Right lobe of liver (tissue), 6 donors: Measurements from ENCODE around the gene SIGLEC5. TPM values are rescaled to one million over a fixed set of nuclear protein-coding genes. Genes with fewer than 3 reads are reported as not detected.
A peak's percentile ranks its signal among the peaks of the same experiment; 100 is the strongest.

ENCODE experiments used
- ATAC-seq, 4 donors: fragments of 200-7000 bp; cut with Tn5 transposase; one replicate each; pipeline ENCODE4 v1.9.1; 2020; ENCODE audit warnings: mild to moderate bottlenecking in 4 of 4, moderate library complexity in 4 of 4
- DNase-seq, 3 donors: peaks; one replicate each; pipeline ENCODE4 v3.0.0-alpha.2; 2020
- H3K27ac ChIP-seq, 3 donors: fragments of 200-600 bp; one replicate each; pipeline ENCODE4 v1.8.0; 2022
- H3K27me3 ChIP-seq, 2 donors: fragments of 200-600 bp; one replicate each; pipeline ENCODE4 v1.8.0; 2022
- H3K36me3 ChIP-seq, 4 donors: fragments of 200-600 bp; sonication (generic) in 1 of 4; one replicate each; pipeline versions ENCODE4 v1.5.1 to v1.8.0; 2017 to 2022; ENCODE audit warnings: control low read depth in 1 of 4
- H3K4me1 ChIP-seq, 4 donors: fragments of 200-600 bp; sonication (generic) in 1 of 4; one replicate each; pipeline versions ENCODE4 v1.5.1 to v1.8.0; 2017 to 2022; ENCODE audit warnings: control low read depth in 1 of 4
- H3K4me3 ChIP-seq, 3 donors: fragments of 200-600 bp; one replicate each; pipeline ENCODE4 v1.8.0; 2022
- H3K9me3 ChIP-seq, 4 donors: fragments of 200-600 bp; sonication (generic) in 1 of 4; one replicate each; pipeline versions ENCODE4 v1.5.1 to v1.8.0; 2017 to 2022; ENCODE audit warnings: control low read depth in 1 of 4
- POLR2A ChIP-seq: fragments of 450-650 bp; IDR thresholded peaks from one replicate; pipeline ENCODE4 v1.6.1; 2017; ENCODE audit warnings: antibody characterized with exemption, mild to moderate bottlenecking
- WGBS: methylation state at CpG from one replicate; pipeline ENCODE4 v1.1.6; 2018; ENCODE audit warnings: low coverage, low lambda C conversion rate; ENCODE audit not compliant: insufficient coverage; ENCODE audit errors: missing lambda C conversion rate; 5-methylcytosine and 5-hydroxymethylcytosine counted together
- intact Hi-C, 2 donors: fragments of 100-400 bp; cut with DNase I; formaldehyde crosslinking; loops; one replicate each; pipeline versions ENCODE4 v1.11.2 to v1.14.1; 2022
- total RNA-seq, 6 experiments: library from RNA; depleted of rRNA in 2 of 6; stranded (reverse); fragments of >200 nt in 2 of 6; fragmentation: NEBNext Ultra II Directional in 3 of 6; extraction: Animal tissue kit (Norgen Biotek cat#: 25700) in 3 of 6; gene quantifications; one replicate each; pipeline versions ENCODE4 v1.1.0 to v1.2.4, GENCODE V29; 2016 to 2023
- TF ChIP-seq, protein P1 (sequence below), 4 donors: fragments of 200-600 bp in 3 of 4; fragments of 450-650 bp in 1 of 4; IDR thresholded peaks; one replicate each; pipeline versions ENCODE4 v1.5.1 to v1.8.0; 2016 to 2022; ENCODE audit warnings: antibody characterized with exemption in 4 of 4, mild to moderate bottlenecking in 2 of 4
- donor health status: DM: no; HTN: yes; CAD: no.
- donor health status: DM: no; HTN: no; CAD: no.
- donor health status: DM: no; HTN: no; CAD: no.
- donor health status: DM: no; HTN: yes; CAD: no.
- donor health status: DM: no; HTN: yes; CAD: no.

SIGLEC5 gene
- total RNA-seq, 6 experiments from 2014 or later = 0.89 to 1.1 (median 0.92) TPM; not detected in 3

DNA sequence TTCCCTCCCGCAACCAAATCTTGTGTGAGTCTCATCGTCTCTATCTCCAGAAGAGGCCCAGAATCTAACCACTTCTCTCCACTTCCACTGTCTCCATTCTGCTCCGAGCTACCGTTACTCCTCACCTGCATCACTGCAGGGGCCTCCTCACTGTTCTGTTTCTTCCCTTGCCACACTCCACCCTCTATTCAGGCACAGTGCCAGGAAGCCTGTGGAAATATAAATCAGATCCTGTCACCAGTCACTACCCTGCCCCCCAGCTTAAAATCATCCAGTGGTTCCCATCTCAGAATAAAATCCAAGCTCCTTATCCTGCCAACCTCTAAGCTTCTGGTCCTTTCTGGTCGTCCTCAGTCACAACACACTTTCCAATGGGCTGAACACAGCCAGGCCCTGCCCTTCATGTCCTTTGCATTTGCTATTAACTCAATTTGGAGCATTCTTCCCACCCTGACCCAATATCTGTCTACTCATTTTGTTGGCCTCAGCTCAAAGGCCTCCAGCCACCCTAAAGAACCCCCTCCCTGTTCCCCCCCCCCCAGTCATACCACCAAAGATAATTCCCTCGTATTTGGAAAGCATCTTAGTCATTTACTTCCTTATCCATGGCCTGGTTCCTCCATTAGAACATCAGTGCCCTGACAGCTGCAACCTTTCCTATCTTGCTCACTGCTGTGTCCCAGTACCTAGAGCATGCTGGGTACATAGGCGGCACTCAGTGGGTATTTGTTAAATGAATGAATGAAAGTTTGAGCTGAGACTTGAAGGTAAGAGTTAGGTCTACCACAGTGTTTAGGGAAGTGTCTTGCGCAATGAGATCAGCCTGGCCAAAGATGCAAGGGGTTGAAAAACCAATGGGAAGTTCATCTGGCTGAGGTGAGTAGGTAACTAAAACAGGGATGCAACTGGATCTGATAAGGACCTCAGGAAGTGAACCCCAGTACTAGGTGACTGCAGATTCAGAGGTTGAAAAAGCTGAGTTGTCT is 34.7 kb downstream of the SIGLEC5 start:
- intact Hi-C loops = loop anchor here in 1 of 2 donors (10.0 kb wide), 1 partner anchor 481 kb away; no protein-coding TSS in a partner anchor
- peaks cover 0 to 12% (median 3%) of the 10 kb centered on the region in 4 donors for H3K4me1 ChIP-seq

DNA sequence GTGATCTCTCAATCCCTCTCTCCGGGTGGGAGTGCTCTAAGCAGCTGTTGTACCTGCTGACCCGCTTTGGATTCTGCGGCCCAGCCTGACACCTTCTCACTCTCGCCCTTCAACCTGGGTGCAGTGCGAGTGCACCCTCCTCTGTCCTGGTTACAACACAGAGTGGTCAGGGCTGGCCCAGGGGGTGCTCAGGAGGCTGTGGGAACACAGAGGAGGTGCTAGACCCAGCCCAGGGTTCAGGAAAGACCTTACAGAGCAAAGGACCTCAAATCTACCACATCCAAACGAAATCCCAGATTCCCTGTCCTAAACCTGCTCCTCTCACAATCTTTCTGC is 35.5 kb downstream of the SIGLEC5 start:
- H3K27me3 ChIP-seq = no peaks in the 10 kb centered on the region
- peak overlapping the region; percentile 30 to 62 (median 60) for H3K4me3 ChIP-seq
- no peaks in the 10 kb centered on the region for H3K36me3 ChIP-seq
- ATAC-seq = peak in 2 of 4 donors; percentile 2 to 3
- TF ChIP-seq, protein P1, sequence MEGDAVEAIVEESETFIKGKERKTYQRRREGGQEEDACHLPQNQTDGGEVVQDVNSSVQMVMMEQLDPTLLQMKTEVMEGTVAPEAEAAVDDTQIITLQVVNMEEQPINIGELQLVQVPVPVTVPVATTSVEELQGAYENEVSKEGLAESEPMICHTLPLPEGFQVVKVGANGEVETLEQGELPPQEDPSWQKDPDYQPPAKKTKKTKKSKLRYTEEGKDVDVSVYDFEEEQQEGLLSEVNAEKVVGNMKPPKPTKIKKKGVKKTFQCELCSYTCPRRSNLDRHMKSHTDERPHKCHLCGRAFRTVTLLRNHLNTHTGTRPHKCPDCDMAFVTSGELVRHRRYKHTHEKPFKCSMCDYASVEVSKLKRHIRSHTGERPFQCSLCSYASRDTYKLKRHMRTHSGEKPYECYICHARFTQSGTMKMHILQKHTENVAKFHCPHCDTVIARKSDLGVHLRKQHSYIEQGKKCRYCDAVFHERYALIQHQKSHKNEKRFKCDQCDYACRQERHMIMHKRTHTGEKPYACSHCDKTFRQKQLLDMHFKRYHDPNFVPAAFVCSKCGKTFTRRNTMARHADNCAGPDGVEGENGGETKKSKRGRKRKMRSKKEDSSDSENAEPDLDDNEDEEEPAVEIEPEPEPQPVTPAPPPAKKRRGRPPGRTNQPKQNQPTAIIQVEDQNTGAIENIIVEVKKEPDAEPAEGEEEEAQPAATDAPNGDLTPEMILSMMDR (IDR thresholded peaks at IDR 0.05) = no peak
- TF ChIP-seq POLR2A = no peak
- 21% methylated on average over 3 of the region's 6 CpGs for WGBS
- no peak overlapping the region for H3K27ac ChIP-seq
- no peak for DNase-seq
- peaks cover 0 to 12% (median 3%) of the 10 kb centered on the region in 4 donors for H3K4me1 ChIP-seq
- intact Hi-C loops = loop anchor here (5.0 to 10.0 kb wide), 2 partner anchors 480 to 487 kb away; partner anchors contain the start of gene CTU1 (in 1 of the 2)
- no peaks in the 10 kb centered on the region for H3K9me3 ChIP-seq

More for the DNA sequence above, 34.7 kb downstream of the SIGLEC5 start:
- Histone ChIP-seq H3K27ac (no peak overlapping the region), H3K36me3 (no peaks in the 10 kb centered on the region), H3K4me3 (peak overlapping the region in 1 of 3 donors; percentile 62), H3K27me3 (no peaks in the 10 kb centered on the region), H3K9me3 (no peaks in the 10 kb centered on the region)
- ATAC-seq (no peak), DNase-seq (no peak)
- 81% methylated on average over 7 of the region's 8 CpGs for WGBS
- no peak for TF ChIP-seq POLR2A
- TF ChIP-seq, protein P1 (IDR thresholded peaks at IDR 0.05) = no peak

DNA sequence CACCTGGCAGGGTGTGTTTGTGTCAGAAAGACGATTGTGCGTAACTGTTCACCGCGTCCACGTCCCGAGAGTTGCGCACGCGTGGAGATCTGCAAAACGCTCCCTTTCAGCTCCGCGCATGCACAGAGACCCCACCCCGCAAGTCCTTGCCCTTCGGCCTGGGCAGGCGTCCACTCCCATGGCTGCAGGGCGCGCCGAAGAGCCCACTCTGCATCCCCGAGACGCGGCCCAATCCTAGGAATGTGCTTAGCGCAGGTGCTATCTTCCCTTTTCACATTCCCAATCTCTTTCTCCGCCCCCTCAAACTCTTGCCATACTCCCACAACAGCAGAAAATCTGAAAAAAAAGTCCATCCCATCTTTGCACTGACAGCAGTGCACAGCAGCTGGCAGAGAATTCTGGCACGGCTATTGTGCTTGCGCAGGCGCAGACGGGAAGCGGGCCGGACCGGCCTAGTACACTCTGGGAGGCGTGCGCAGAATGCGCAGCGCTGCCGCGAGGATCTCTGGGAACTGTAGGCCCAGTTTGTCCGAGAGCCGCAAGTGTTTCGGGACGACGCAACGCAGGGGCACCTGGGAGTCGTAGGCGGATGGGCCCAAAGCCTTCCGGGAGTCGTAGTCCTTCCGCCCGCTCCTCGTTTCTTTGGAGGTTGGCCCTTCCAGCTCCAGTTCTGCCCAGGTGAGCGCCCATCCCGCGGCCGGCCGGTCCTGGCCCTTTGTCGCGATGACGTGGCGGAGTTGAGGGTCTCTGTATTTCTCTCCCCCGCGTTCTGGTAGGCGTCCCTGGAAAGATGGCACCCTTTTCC is 36.0 kb downstream of the SIGLEC5 start:
- DNase-seq (peak; percentile 99 to 100 (median 99)), ATAC-seq (peak; percentile 99 to 100 (median 100))
- TF ChIP-seq POLR2A = no peak
- TF ChIP-seq, protein P1 (IDR thresholded peaks at IDR 0.05) = no peak
- peaks cover 0 to 12% (median 3%) of the 10 kb centered on the region in 4 donors for H3K4me1 ChIP-seq
- peak overlapping the region; percentile 30 to 62 (median 60) for H3K4me3 ChIP-seq
- no peaks in the 10 kb centered on the region for H3K36me3 ChIP-seq
- no peaks in the 10 kb centered on the region for H3K9me3 ChIP-seq
- intact Hi-C loops = loop anchor here (5.0 to 10.0 kb wide), 2 partner anchors 479 to 487 kb away; partner anchors contain the start of gene CTU1 (in 1 of the 2)
- no peaks in the 10 kb centered on the region for H3K27me3 ChIP-seq
- WGBS = 0% methylated on average over 34 of the region's 61 CpGs
- no peak overlapping the region for H3K27ac ChIP-seq

DNA sequence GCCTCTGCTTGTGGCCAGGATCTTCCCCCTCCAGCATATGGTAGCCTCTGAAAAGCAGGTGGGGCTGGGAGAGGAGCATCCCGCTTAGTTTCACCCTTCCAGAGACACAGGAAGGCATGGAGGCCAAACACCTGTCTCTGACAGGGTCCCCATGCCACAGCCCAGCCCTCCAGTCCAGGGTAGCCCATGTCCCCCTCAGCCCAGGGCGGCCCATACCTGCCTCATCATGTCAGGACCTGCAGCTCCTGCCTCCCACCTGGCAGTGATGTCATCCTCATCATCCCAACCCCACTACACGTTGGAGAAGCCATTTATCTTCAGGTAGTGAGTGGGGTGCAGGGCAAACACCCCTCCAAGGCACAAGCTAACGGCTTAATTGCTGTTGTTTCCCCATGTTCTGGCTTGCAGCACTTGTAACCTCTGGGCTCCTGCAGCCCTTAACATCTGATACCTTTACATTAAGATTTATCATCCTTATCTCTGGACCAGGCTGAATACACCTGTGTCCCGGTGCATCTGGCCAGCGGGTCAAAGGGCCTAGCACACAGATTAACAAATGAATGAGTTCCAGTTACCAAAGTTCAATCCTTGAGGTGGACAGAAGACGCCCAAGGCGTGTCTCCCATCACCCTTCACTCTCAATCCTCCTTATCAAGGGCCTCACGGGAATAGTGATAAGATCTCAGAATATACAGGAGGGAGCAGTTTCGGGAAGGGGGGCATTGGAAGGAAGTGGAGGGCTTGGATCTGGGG is 36.9 kb downstream of the SIGLEC5 start:
- Histone ChIP-seq H3K4me1 (peaks cover 0 to 12% (median 3%) of the 10 kb centered on the region in 4 donors), H3K27ac (no peak overlapping the region), H3K36me3 (no peaks in the 10 kb centered on the region), H3K27me3 (no peaks in the 10 kb centered on the region), H3K9me3 (no peaks in the 10 kb centered on the region), H3K4me3 (peak overlapping the region; percentile 30 to 62 (median 60))
- no peak for ATAC-seq
- DNase-seq = no peak
- WGBS = 21% methylated on average over 7 of the region's 10 CpGs
- intact Hi-C loops = loop anchor here (5.0 to 10.0 kb wide), 2 partner anchors 479 to 486 kb away; partner anchors contain the start of gene CTU1 (in 1 of the 2)
- TF ChIP-seq POLR2A = no peak
- TF ChIP-seq, protein P1 (IDR thresholded peaks at IDR 0.05) = no peak
